Fibroblast of skin of abdomen (primary cell): ENCODE measurements around the gene MFRP.

Experiments used
- DNase-seq: peaks from one replicate; pipeline ENCODE4 v3.0.0-alpha.2; 2013

MFRP gene

DNA sequence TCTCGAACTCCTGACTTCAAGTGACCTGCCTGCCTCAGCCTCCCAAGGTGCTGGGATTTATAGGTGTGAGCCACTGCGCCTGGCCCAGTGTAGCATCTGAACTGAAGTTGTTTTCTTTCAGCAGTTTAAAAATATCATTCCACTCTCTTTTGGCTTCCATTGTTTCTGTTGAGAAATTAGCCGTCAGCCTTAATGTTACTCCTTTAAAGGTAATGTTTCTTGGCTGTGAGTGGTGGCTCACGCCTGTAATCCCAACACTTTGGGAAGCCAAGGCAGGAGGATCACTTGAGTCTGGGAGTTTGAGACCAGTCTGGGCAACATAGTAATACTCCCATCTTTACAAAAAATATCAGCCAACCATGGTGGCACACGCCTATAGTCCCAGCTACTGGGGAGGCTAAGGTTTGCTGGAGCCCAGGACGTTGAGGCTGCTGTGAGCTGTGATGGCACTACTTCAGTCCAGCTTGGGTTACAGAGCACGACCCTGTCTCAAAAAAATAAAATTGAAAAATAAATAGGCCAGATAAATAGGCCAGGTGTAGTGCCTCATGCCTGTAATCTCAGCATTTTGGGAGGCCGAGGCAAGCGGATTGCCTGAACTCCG, 55.5 kb downstream of the MFRP start:
- no peak for DNase-seq
